RPMI8226 (cell line): Measurements from ENCODE around the gene RPRM.
"Not testable (repeated sequence)": the region's sequence is repeated elsewhere in the genome, so short reads cannot be mapped to it uniquely, and the experiment has no call there.

ENCODE experiments used
- DNase-seq: peaks from one replicate; pipeline ENCODE4 v3.0.0-alpha.2; 2015

The RPRM gene

GRCh38 chr2:153478289-153479261 lies at the start of gene RPRM:
TSS of gene RPRM (minus strand) at chr2:153478762. CDS start at chr2:153478565, 197 bp downstream.
- DNase-seq: no peak

DNA sequence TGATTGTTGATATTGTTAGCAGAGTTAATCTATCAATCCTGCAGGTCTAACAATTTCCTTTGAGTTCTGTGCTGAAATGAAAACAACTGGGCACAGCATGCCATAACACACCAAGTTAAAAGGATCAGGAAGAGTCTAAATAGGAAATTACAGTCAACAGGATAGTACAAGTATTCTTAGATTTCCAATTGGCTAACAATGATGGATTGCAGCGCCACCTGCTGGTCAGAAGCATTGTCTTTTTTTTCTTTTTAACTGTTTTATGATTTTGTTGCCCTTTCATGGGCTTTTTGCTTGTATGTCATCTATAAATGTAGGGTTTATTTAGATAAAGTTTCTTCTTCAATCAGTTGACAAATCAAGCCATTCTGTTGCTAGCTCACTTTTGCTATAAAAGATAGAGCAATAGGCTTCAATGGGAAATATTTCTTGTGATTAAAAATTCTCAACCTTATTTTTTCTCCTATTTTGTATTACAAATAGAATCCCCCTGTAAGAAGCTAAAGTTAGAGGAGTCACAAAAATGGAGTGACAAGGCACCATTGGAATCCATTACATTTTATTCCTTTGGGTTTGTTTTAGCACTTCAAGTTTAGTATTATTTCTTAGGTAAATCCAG lies 40.8 kb upstream of the RPRM start:
- peak; percentile 62 for DNase-seq

- no peak for DNase-seq
Observed at GRCh38 chr2:153512331-153512730, 33.8 kb upstream of the RPRM start.

GRCh38 chr2:153510996-153511395 lies 32.4 kb upstream of the RPRM start:
- no peak for DNase-seq

GRCh38 chr2:153509133-153509532 lies 30.6 kb upstream of the RPRM start:
- DNase-seq: peak; percentile 66

- not testable (repeated sequence) for DNase-seq
Observed at GRCh38 chr2:153506499-153506898, 27.9 kb upstream of the RPRM start.

DNA sequence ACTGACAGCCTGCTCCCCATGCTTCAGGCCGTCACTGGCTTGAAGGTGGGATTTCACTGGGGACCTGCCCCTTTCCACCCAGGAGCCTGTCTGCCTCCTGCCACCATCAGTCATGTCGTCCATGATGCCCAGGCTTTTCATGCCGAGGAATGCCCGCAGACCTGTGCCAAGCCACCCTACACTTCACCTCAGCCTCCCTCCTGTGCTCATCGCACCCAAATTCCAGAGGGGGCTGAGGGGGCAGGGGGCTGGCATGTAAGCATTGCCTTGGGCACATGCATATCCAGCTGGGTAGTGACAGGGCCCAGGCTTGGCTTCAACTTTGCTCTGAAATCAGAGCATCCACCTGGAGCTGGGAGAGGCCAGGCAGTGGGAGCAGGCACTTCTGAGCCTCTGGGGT lies 20.9 kb upstream of the RPRM start:
- DNase-seq: no peak

DNA sequence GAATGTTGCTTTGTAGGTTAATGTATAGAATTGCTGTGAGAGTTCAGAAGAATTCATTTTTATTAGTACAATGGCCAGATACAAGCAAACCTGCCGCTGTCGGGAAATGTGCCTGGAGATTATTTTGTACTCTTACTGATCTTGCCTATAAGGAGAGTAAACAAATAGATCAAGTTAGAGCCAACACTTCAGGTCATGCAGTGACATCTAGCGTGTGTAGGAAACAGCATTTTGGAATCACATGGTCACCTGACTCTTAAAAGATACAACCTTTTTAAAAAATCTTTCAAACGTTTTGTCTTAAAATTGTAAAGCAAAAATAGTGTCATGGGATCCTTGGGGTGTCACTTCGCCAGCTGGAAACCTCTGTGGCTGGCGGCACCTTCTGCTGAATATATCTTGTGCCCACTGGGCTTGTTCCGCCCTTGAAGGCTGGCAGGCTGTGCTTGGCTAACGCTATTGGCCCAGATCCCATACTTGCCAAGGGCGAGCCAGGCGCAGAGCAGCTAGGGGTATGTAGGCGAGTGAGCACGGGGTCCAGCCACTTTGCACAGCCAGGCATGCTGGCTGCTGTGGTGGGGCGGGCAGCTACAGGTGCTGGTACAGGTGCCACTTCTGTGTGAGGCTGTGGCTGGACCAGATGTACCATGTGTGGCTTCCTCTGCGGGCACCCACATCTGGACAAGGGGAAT lies 19.5 kb upstream of the RPRM start:
- no peak for DNase-seq

GRCh38 chr2:153495725-153496124 lies 17.2 kb upstream of the RPRM start:
- DNase-seq: no peak

- DNase-seq: no peak
Observed at GRCh38 chr2:153488072-153488471, 9.5 kb upstream of the RPRM start.

DNA sequence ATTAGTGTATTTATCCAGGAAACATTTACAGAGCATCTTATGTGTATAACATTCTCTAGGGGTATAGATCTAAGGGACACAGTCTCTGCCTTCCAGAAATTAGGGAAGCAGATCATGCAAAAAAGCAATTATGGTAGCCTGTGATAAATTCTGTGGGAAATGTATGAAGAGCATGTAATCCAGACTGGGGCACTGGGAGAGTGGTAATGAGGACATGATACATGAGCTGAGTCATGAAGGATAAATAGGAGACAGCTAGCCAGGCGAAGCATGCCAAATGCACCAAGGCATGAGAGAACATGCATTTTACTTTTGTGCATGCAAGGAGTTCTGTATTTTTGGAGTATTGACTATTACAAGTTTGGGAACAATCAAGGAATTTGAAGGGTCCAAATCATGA lies 8.9 kb upstream of the RPRM start:
- DNase-seq: no peak

GRCh38 chr2:153479573-153479972 lies 1.0 kb upstream of the RPRM start:
- DNase-seq: no peak

- no peak for DNase-seq
Observed at GRCh38 chr2:153477636-153478288, 800 bp downstream of the RPRM start.

DNA sequence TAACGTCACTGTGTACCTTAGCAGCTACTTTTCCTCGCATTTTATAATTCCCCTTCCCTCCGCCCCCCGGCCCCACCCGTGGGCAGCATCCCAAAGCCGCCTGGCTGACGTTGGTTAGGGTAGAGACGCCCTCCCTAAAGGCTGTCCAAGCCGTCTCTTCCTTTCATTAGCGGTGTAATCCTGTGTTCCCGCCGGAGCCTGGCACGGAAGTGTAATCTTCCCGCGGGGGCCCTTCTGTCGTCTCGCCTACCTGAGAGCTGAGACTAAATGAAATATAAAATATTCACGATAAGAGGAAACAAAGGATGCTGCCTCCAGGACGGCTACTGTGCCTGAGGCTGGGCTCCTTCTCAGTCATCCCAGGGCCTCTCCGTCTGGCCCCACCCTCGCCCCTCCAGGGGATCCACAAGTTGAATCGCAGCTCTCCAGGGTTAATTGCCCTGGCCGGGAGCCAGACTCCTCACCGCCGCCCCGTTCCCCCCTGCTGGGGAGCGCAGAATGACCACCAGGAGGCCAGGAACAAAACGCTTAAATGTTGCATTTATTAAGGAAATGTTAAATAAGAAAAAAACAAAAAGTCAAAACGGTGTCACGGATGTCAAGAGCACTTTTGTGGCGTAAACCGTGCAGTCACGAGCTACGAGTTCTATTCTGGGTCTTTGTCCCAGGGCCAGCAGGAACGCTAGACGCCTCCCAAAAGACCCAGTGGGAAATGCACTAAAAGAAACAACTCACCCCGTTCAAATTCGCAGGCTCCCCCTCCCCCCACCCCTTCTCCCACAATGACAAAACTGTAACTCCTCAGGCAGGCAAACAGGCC lies 1.5 kb downstream of the RPRM start:
- no peak for DNase-seq

- no peak for DNase-seq
Observed at GRCh38 chr2:153476491-153476815, 2.1 kb downstream of the RPRM start.

GRCh38 chr2:153474876-153475435 lies 3.6 kb downstream of the RPRM start:
- DNase-seq: no peak

DNA sequence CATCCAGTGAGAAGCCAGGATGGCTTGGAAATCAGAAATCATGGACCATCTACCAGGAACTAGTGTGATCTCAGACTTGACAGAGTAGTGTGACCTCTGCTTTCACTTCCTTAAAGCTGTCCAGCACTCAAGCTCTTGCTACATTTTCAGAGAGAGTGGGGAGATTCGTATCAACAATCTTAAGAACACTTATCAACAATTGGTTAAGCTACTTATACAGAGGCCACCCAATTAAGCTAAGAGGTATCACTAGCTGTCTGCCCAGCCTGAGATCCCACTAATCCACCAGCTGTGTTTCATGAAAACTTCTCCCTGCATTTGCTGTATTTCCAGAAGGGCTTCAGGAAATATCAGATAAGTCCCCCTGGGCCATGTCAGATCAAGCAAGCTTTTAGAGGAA lies 4.2 kb downstream of the RPRM start:
- no peak for DNase-seq

- no peak for DNase-seq
Observed at GRCh38 chr2:153470867-153471266, 7.7 kb downstream of the RPRM start.

GRCh38 chr2:153464395-153464794 lies 14.2 kb downstream of the RPRM start:
- no peak for DNase-seq

DNA sequence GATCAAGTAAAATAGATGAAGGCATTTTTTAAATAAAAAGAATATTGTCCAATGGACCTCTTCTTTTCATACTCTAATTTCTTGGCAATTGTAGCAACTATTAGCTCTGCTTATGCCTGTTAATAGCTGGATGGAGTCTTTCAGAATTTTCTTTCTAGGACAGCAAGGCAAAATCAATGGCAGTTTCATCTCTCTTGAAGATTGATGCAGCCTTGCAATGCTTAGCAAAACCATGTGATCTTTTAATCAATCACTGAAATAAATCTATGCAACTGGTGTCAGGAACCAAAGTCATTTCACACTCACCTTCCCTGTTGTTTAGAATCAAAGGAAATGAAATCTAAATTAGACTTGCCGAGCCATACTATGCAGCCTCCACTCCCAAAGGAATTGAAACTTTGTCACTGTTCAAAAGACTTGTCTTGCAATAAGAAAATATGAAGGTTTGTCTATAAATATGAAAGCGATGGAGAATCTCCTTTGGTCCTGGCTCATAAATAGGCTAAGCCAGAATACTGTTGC lies 16.2 kb downstream of the RPRM start:
- DNase-seq: no peak

- DNase-seq: no peak
Observed at GRCh38 chr2:153461453-153461852, 17.1 kb downstream of the RPRM start.

GRCh38 chr2:153455861-153456260 lies 22.7 kb downstream of the RPRM start:
- DNase-seq: no peak
